ENCODE results near the gene CD300H. TPM values are rescaled to one million over a fixed set of nuclear protein-coding genes. Genes with fewer than 3 reads are reported as not detected.
A peak's percentile ranks its signal among the peaks of the same experiment; 100 is the strongest.

The CD300H gene
- under 1 TPM in 1 of 2 donors, not detected in 1; 0.76 TPM for total RNA-seq
- under 1 TPM in 2 of 6 donors, not detected in 4; 0.32 to 0.64 TPM for polyA plus RNA-seq (ENCODE audit: insufficient read length in 6 of 6)
- long read RNA-seq, donor 1, result 0 reads
- long read RNA-seq, donor 2, partial matches to known transcripts, result 0 of 1 reads
- long read RNA-seq, donor 2, other reads (novel, unspliced or antisense), result 0 of 1 reads
- long read RNA-seq, donor 3, result 0 reads
- long read RNA-seq, donor 4, partial matches to known transcripts, result 0 of 1 reads
- long read RNA-seq, donor 4, other reads (novel, unspliced or antisense), result 1 of 1 reads
- long read RNA-seq, donor 5, result 0 reads
- long read RNA-seq, donor 6, result 0 reads
- long read RNA-seq, donor 7, result 0 reads
- long read RNA-seq, donor 8, result 0 reads
- long read RNA-seq, donor 9, result 0 reads
- long read RNA-seq, donor 10, partial matches to known transcripts, result 0 of 2 reads
- long read RNA-seq, donor 10, other reads (novel, unspliced or antisense), result 2 of 2 reads
- long read RNA-seq, donor 11, result 0 reads
- long read RNA-seq, donor 12, result 0 reads

DNA sequence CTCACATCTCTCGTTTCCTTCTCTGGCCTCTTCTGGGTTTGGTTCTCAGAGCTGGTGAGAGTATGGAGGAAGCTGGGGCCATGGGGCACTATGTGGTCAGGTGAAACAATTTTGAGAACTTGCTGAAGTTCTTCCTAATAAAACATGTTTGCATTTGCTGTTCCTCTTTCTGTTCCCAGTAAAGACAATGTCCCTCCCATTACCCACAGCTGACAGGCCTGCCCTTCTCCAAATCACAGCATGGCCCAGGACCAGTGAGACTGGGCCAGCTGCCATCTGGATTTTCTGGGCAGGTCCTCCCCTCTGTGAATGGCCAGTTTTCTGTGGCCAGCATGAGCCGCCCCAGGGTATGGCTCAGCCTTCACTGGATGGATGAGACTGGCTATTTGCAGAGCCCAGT lies at the start of gene CD300H:
TSS of gene CD300H (minus strand) at position 113 of the 400 bp plus-strand sequence.
- Histone ChIP-seq H3K4me3 (no peak within 1 kb of the TSS), H3K27ac (peak within 1 kb of the TSS; percentile 13), H3K36me3 (no peaks in the 10 kb centered on the region), H3K9me3 (no peaks in the 10 kb centered on the region), H3K27me3 (peaks cover 0 to 44% of the 10 kb centered on the region in 2 donors), H3K4me1 (peaks cover 0 to 36% of the 10 kb centered on the region in 2 donors)
- intact Hi-C loops (cut with DNase I), result no loop called here
- peak; percentile 22 for ATAC-seq
- TF ChIP-seq, protein P1, sequence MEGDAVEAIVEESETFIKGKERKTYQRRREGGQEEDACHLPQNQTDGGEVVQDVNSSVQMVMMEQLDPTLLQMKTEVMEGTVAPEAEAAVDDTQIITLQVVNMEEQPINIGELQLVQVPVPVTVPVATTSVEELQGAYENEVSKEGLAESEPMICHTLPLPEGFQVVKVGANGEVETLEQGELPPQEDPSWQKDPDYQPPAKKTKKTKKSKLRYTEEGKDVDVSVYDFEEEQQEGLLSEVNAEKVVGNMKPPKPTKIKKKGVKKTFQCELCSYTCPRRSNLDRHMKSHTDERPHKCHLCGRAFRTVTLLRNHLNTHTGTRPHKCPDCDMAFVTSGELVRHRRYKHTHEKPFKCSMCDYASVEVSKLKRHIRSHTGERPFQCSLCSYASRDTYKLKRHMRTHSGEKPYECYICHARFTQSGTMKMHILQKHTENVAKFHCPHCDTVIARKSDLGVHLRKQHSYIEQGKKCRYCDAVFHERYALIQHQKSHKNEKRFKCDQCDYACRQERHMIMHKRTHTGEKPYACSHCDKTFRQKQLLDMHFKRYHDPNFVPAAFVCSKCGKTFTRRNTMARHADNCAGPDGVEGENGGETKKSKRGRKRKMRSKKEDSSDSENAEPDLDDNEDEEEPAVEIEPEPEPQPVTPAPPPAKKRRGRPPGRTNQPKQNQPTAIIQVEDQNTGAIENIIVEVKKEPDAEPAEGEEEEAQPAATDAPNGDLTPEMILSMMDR (IDR thresholded peaks at IDR 0.05), result no peak
- DNase-seq, result peak in 1 of 4 donors; percentile 55

DNA sequence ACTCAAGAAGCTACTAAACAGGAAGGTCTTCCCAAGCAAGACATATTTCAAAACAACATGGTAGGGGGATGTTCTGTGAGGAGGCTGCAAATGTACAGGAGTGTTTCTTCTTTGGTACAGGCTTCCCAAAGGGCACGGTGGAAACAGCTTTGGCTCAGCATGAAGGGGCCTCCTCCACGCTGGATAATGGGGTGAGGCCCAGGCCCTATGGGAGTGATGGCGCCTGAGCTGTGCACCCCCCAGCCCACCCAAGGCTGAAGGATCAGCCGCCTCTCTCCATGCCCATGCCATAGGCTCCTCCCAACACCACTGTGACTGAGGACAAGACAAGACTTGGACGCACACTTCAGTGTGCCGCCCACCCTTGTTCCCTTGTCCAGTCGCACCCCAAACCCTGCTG lies 49.4 kb upstream of the CD300H start:
- H3K27ac ChIP-seq, result no peak overlapping the region
- peaks cover 0 to 34% of the 10 kb centered on the region in 2 donors for H3K4me1 ChIP-seq
- DNase-seq (peak in 1 of 4 donors; percentile 20), ATAC-seq (no peak)
- TF ChIP-seq, protein P1 (IDR thresholded peaks at IDR 0.05), result no peak
- H3K27me3 ChIP-seq, result peaks cover 0 to 64% of the 10 kb centered on the region in 2 donors
- no peaks in the 10 kb centered on the region for H3K9me3 ChIP-seq
- peaks cover 0 to 36% of the 10 kb centered on the region in 2 donors for H3K36me3 ChIP-seq
- intact Hi-C loops (cut with DNase I), result no loop called here
- H3K4me3 ChIP-seq, result no peak overlapping the region

DNA sequence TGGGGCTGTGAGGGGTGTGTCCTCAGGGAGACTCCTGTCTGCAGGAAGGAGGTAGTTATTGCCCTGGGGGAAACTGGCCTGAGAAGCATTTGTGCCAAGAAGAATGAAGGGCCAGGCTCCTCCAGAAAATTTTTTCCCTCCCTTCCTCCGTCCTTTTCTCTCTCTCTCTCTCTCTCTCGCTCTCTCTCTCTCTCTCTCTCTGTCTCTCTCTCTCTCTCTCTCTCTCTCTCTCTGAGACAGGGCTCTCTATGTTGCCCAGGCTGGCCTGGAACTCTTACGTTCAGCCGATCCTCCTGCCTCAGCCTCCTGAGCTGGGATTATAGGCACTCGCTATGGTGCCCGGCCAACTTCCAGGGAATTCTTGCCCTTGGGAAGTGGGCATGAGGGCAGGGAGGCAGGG lies 44.7 kb upstream of the CD300H start:
- intact Hi-C loops (cut with DNase I), result no loop called here
- DNase-seq (no peak), ATAC-seq (no peak)
- no peak overlapping the region for H3K4me3 ChIP-seq
- no peak overlapping the region for H3K27ac ChIP-seq
- H3K9me3 ChIP-seq, result no peaks in the 10 kb centered on the region
- H3K4me1 ChIP-seq, result peaks cover 0 to 23% of the 10 kb centered on the region in 2 donors
- TF ChIP-seq, protein P1 (IDR thresholded peaks at IDR 0.05), result no peak
- H3K27me3 ChIP-seq, result peaks cover 0 to 71% of the 10 kb centered on the region in 2 donors
- H3K36me3 ChIP-seq, result peaks cover 0 to 39% of the 10 kb centered on the region in 2 donors

DNA sequence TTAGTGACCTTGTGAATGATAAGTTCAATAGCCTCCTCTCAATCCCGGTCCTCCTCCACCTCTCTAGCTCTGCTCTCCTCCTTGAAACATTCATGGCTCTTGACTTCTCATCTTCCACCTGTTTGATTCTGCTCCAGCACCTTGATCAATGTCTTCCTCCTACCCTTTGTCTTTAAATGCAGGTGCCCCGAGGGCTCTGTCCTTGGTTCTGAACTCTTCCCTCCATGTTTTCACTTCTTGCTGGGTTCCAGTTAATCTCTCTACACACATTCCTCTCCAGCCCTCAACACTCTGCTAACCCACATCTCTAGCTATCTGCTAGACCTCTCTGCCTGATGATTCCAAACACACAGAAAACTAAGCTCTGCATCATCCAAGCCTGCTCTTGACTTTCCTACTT lies 42.8 kb upstream of the CD300H start:
- ATAC-seq (no peak), DNase-seq (no peak)
- H3K4me1 ChIP-seq, result peaks cover 0 to 26% of the 10 kb centered on the region in 2 donors
- H3K9me3 ChIP-seq, result no peaks in the 10 kb centered on the region
- peaks cover 0 to 55% of the 10 kb centered on the region in 2 donors for H3K27me3 ChIP-seq
- H3K36me3 ChIP-seq, result peaks cover 0 to 24% of the 10 kb centered on the region in 2 donors
- H3K27ac ChIP-seq, result no peak overlapping the region
- no peak overlapping the region for H3K4me3 ChIP-seq
- TF ChIP-seq, protein P1 (IDR thresholded peaks at IDR 0.05), result no peak
- intact Hi-C loops (cut with DNase I), result no loop called here

DNA sequence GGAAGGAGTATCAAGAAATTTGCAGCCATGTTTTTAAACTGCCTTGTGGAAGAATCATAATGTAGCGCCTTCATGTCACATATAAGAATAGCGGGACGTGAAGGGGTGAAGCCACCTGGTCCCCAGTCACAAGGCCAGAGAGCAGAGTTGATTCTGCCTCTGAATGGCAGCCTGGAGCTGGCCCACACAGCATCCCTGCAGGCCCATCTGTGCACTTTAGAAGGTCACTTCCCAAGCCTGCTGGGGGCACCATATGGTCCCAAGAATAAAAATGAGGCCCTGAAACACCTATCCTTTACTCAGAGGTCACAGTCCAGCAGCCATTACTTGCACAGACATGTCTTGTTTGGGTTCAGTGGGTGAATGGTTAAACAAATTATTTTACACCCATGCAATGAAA lies 41.2 kb upstream of the CD300H start:
- H3K27me3 ChIP-seq, result peaks cover 0 to 55% of the 10 kb centered on the region in 2 donors
- ATAC-seq, result no peak
- intact Hi-C loops (cut with DNase I), result no loop called here

More for the DNA sequence above, 41.2 kb upstream of the CD300H start:
- no peak for DNase-seq
- Histone ChIP-seq H3K9me3 (no peaks in the 10 kb centered on the region), H3K4me1 (peaks cover 0 to 28% of the 10 kb centered on the region in 2 donors), H3K4me3 (no peak overlapping the region), H3K27ac (no peak overlapping the region), H3K36me3 (peaks cover 0 to 11% of the 10 kb centered on the region in 2 donors)
- TF ChIP-seq, protein P1 (IDR thresholded peaks at IDR 0.05), result no peak

All from left lung (tissue), 14 donors.